SKM-1 (cell line): Measurements from ENCODE around the gene COL11A2.
"Not testable (repeated sequence)": the region's sequence is repeated elsewhere in the genome, so short reads cannot be mapped to it uniquely, and the experiment has no call there.

ENCODE experiments used
- DNase-seq: peaks from one replicate; lab custom pipeline; 2025; ENCODE audit not compliant: unreplicated experiment; lab: John Stamatoyannopoulos, UW

COL11A2 gene

GRCh38 chr6:33192105-33192646, at the start of gene COL11A2:
Gene COL11A2, minus strand, starts transcription at chr6:33192467. Its CDS starts 227 bp downstream, at chr6:33192240.
- DNase-seq, result no peak

- DNase-seq, result no peak
Measured at GRCh38 chr6:33241968-33242367, 49.7 kb upstream of the COL11A2 start.

GRCh38 chr6:33237741-33238140, 45.5 kb upstream of the COL11A2 start:
- DNase-seq, result no peak

DNA sequence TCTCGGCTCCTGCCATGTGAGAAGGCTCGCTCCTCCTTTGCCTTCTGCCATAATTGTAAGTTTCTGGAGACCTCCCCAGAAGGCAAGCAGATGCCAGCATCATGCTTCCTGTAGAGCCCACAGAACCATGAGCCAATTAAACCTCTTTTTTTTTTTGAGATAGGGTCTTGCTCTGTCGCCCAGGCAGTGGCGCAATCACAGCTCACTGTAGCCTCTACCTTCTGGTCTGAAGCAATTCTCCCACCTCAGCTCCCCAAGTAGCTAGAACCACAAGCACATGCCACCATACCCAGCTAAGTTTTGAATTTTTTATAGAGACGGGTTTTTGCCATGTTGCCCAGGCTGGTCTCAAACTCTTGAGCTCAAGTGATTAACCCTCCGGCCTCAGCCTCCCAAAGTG, 44.6 kb upstream of the COL11A2 start:
- no peak for DNase-seq

DNA sequence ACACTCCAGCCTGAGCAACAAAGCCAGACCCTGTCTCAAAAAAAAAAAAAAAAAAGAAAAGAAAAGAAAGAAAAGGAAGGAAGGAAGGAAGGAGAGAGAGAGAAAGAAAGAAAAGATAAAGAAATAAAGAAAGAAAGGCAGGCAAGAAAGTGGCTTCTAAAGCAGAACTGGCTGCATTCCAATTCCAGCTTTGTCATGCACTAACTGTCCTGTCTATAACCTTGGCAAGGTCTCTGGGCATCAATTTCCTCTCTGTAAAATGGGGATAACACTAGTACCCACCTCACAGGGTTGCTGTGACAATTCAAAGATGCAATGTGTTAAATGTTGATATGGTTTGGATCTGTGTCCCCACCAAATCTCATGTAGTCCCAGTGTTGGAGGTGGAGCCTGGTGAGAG, 44.1 kb upstream of the COL11A2 start:
- DNase-seq, result no peak

GRCh38 chr6:33235221-33235634, 43.0 kb upstream of the COL11A2 start:
- DNase-seq, result no peak

DNA sequence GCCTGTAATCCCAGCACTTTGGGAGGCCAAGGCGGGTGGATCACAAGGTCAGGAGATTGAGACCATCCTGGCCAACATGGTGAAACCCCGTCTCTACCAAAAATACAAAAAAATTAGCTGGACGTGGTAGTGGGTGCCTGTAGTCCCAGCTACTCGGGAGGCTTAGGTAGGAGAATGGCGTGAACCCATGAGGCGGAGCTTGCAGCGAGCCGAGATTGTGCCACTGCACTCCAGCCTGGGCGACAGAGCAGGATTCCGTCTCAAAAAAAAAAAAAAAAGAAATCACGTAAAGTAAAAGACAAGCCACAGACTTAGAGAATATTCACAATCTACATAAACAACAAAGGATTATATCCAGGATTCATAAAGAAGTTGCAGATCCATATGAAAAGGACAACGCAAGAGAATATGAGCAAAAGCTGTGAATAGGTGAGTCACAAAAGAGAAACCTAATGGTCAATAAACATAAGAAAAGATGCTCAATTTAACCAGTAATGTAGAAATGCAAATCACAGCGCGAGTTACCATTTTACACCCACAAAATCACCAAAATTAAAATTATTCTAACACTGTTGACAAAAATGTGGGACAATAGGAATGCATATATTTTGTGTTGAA, 34.3 kb upstream of the COL11A2 start:
- DNase-seq, result not testable (repeated sequence)

- no peak for DNase-seq
Measured at GRCh38 chr6:33217681-33218080, 25.4 kb upstream of the COL11A2 start.

DNA sequence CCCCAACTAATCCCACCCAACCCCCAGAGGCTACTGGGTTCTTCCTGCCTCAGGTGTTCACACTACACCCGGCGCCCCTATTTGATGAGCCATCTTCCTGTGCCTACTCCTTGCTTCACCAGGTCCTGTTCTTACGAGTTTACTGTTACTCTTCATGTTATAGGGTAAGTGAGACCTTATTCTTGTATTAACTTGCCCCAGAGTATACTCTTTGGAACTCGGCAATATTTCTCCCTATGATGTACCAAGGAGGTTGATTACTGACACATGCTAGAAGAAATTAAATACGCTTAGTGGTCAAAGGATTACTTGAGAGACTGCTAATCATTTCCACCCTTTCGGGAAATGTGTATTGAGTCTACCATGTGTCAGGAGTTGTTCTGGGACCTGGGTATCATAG, 25.0 kb upstream of the COL11A2 start:
- no peak for DNase-seq

GRCh38 chr6:33216117-33216649, 23.9 kb upstream of the COL11A2 start:
- no peak for DNase-seq

DNA sequence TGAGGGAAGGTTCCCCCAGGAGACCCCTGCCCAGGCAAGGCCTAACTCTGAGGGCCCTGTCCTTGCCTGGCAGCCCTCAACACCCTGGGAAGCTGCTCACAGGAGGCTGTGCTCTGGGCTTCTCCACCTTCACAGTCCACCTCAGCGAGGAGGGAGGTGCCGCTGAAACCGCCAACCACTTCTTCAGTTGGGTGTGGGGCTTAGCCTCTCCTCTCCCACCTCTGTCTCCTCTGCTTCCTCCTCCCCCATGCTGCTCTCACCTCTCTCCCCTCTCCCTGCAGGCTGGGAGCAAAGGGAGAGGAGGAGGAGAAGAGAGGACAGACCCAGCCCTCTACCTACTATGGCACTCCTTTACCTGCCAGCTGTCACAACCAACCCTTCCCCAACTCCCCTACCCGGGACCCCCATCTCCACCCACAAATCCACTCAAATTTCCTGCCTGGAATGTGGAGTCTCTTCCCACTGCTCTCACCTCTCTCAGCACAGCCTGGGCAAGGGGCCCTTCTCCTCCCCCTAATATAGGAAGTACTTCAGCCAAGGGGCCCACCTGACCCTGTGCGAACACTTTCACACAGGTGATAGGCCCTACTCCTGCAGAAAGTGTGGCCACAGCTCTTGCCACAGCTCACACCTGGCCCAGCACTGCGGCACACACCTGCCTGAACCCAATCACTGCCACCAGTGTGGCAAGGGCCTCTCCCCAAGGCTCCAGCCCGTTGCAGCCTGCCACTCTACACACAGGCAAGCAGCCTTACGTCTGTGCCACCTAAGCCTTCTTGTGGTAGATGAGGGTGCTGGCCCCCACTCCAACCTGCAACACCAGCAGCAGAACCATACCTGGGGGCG, 23.2 kb upstream of the COL11A2 start:
- DNase-seq, result no peak

- no peak for DNase-seq
Measured at GRCh38 chr6:33213989-33214335, 21.7 kb upstream of the COL11A2 start.

- no peak for DNase-seq
Measured at GRCh38 chr6:33213166-33213988, 21.1 kb upstream of the COL11A2 start.

- no peak for DNase-seq
Measured at GRCh38 chr6:33212857-33213165, 20.5 kb upstream of the COL11A2 start.

GRCh38 chr6:33211666-33212422, 19.6 kb upstream of the COL11A2 start:
- no peak for DNase-seq

DNA sequence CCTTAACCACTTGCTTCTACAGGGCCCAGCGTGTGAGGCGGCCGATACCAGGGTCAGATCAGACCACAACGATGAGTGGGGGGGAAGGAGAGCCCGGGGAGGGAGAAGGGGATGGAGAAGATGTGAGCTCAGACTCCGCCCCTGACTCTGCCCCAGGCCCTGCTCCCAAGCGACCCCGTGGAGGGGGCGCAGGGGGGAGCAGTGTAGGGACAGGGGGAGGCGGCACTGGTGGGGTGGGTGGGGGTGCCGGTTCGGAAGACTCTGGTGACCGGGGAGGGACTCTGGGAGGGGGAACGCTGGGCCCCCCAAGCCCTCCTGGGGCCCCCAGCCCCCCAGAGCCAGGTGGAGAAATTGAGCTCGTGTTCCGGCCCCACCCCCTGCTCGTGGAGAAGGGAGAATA, 18.9 kb upstream of the COL11A2 start:
- DNase-seq, result no peak

- no peak for DNase-seq
Measured at GRCh38 chr6:33209856-33210255, 17.6 kb upstream of the COL11A2 start.

- peak; percentile 40 for DNase-seq
Measured at GRCh38 chr6:33208091-33208967, 16.1 kb upstream of the COL11A2 start, which contains the start of gene RING1. Gene RING1, plus strand, starts transcription at chr6:33208500. Its CDS starts 323 bp downstream, at chr6:33208823.

- DNase-seq, result no peak
Measured at GRCh38 chr6:33207552-33208090, 15.4 kb upstream of the COL11A2 start.
